Gastroesophageal sphincter (tissue), 3 donors: ENCODE data around the gene NEUROG1.

ENCODE experiments used
- CTCF ChIP-seq, 4 experiments: fragments of 200-600 bp in 2 of 4; fragments of 450-650 bp in 2 of 4; sonication (generic) in 1 of 4; IDR thresholded peaks; one replicate each; pipeline ENCODE4 v1.5.1; 2017 to 2019; ENCODE audit warnings: antibody characterized with exemption in 4 of 4, mild to moderate bottlenecking in 2 of 4, moderate library complexity in 2 of 4
- EP300 ChIP-seq: sonication (generic); formaldehyde crosslinking; IDR thresholded peaks from one replicate; pipeline ENCODE4 v1.6.1; 2017; ENCODE audit warnings: antibody characterized with exemption, mild to moderate bottlenecking
- POLR2A ChIP-seq, 2 donors: fragments of 450-650 bp; IDR thresholded peaks; one replicate each; pipeline ENCODE4 v1.6.1; 2017; ENCODE audit warnings: antibody characterized with exemption in 2 of 2, mild to moderate bottlenecking in 2 of 2, moderate library complexity in 1 of 2
- POLR2AphosphoS5 ChIP-seq: sonication (generic); formaldehyde crosslinking; IDR thresholded peaks from one replicate; pipeline ENCODE4 v1.6.1; 2017; ENCODE audit warnings: antibody characterized with exemption

- TF ChIP-seq CTCF (IDR thresholded peaks at IDR 0.05) (no peak), POLR2AphosphoS5 (no peak), POLR2A (IDR thresholded peaks at IDR 0.05) (no peak), EP300 (no peak)
These were observed 7.9 kb upstream of the NEUROG1 start for GRCh38 chr5:135543485-135544304.
